Measurements from ENCODE around the gene OR4M1. TPM values are rescaled to one million over a fixed set of nuclear protein-coding genes. Genes with fewer than 3 reads are reported as not detected.
"Not testable (repeated sequence)": the region's sequence is repeated elsewhere in the genome, so short reads cannot be mapped to it uniquely, and the experiment has no call there.

Gene OR4M1, protein sequence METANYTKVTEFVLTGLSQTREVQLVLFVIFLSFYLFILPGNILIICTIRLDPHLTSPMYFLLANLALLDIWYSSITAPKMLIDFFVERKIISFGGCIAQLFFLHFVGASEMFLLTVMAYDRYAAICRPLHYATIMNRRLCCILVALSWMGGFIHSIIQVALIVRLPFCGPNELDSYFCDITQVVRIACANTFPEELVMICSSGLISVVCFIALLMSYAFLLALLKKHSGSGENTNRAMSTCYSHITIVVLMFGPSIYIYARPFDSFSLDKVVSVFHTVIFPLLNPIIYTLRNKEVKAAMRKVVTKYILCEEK
- total RNA-seq (not detected), polyA plus RNA-seq (not detected)
- long read RNA-seq, donor 1, result 0 reads
- long read RNA-seq, donor 2, result 0 reads
- long read RNA-seq, donor 3, result 0 reads
- long read RNA-seq, donor 4, result 0 reads
- long read RNA-seq, donor 5, result 0 reads
- long read RNA-seq, donor 6, result 0 reads
- long read RNA-seq, donor 7, result 0 reads
- long read RNA-seq, donor 8, result 0 reads
- long read RNA-seq, donor 9, result 0 reads
- long read RNA-seq, donor 10, partial matches to known transcripts, result 0 of 1 reads
- long read RNA-seq, donor 10, other reads (novel, unspliced or antisense), result 0 of 1 reads

DNA sequence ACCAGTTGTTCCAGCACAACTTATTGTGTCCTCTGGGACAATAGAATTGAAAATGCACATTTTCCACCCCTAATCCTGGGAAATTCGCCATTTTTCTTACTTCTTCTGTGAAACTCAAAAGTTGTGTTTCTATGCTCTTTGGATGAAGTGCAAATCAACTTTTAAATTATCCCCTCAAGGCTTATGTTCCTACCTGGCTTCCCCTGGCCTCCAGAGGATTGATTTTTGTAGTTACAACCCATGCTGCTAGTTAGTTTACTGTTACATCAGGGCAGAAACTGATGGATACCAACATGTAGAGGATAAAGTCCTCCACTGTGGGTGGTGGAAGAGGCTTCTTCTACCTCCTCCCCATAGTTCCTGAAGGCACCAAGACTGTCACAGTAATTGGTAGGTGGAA, at the start of gene OR4M1:
Gene OR4M1 (plus strand): TSS at position 301 of the 400 bp plus-strand sequence. CDS start 6,819 bp downstream, outside the sequence.
- H3K36me3 ChIP-seq (ENCODE audit: control insufficient read depth in 2 of 2, insufficient read depth in 2 of 2, low read length in 1 of 2); H3K27ac ChIP-seq (ENCODE audit: low read depth in 1 of 2, low read length in 1 of 2); H3K4me3 ChIP-seq (ENCODE audit: low read length in 2 of 2); H3K4me1 ChIP-seq (ENCODE audit: control insufficient read depth in 2 of 2, insufficient read depth in 2 of 2, low read length in 2 of 2); H3K9me3 ChIP-seq (ENCODE audit: control insufficient read depth in 2 of 2, insufficient read depth in 1 of 2, low read length in 1 of 2); H3K27me3 ChIP-seq (ENCODE audit: control insufficient read depth in 2 of 2, insufficient read depth in 1 of 2, low read length in 1 of 2); DNase-seq (ENCODE audit: low read depth in 6 of 9, low spot score in 9 of 9): not testable (repeated sequence)
- WGBS, result 10% methylated on average over 1 of the region's 1 CpG

DNA sequence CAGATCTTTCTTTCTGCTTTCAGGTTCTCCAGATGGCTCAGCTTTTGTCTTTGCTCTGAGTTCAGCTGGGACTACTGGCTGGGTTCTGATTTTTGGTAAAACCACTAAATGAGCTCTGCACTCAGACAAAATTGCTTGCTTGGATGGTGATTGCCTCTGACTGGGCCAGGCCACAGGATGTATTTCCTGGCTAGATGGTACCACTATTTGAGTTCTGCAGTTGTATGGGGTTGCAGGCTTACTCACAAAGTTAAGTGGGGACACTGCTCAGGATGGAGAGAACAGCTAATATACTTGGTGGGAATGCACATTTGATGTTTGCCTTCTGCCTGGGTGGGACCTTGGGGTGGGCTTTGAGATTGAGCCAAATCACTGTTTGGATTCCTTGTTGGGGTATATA, 43.9 kb upstream of the OR4M1 start:
- H3K36me3 ChIP-seq (ENCODE audit: control insufficient read depth in 2 of 2, insufficient read depth in 2 of 2, low read length in 1 of 2), result no peaks in the 10 kb centered on the region
- no peak overlapping the region for H3K4me3 ChIP-seq (ENCODE audit: low read length in 2 of 2)
- no peaks in the 10 kb centered on the region for H3K27me3 ChIP-seq (ENCODE audit: control insufficient read depth in 2 of 2, insufficient read depth in 1 of 2, low read length in 1 of 2)
- no peak overlapping the region for H3K27ac ChIP-seq (ENCODE audit: low read depth in 1 of 2, low read length in 1 of 2)
- DNase-seq (ENCODE audit: low read depth in 6 of 9, low spot score in 9 of 9), result no peak
- H3K4me1 ChIP-seq (ENCODE audit: control insufficient read depth in 2 of 2, insufficient read depth in 2 of 2, low read length in 2 of 2), result no peaks in the 10 kb centered on the region
- H3K9me3 ChIP-seq (ENCODE audit: control insufficient read depth in 2 of 2, insufficient read depth in 1 of 2, low read length in 1 of 2), result no peaks in the 10 kb centered on the region

DNA sequence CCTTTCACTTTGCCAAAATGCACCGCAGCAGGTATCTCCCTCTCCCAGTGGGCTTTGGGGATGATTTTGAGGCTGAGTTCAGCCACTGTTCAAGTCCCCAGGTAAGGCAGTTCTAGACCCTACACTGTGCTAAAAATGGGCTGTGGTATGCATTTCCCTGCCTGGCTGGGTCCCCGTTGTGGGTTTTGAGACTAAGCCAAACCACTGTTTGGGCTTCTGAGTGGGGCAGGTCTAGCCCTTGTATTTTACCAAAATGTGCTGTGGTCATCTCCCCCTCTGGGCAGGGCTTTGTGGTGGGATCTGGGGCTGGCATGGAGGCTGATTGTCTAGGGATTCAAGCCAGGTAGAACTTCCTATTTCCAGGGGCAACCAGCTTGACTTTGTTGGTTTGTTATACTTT, 43.5 kb upstream of the OR4M1 start:
- Histone ChIP-seq H3K36me3 (ENCODE audit: control insufficient read depth in 2 of 2, insufficient read depth in 2 of 2, low read length in 1 of 2) (no peaks in the 10 kb centered on the region), H3K27ac (ENCODE audit: low read depth in 1 of 2, low read length in 1 of 2) (no peak overlapping the region), H3K9me3 (ENCODE audit: control insufficient read depth in 2 of 2, insufficient read depth in 1 of 2, low read length in 1 of 2) (no peaks in the 10 kb centered on the region), H3K4me1 (ENCODE audit: control insufficient read depth in 2 of 2, insufficient read depth in 2 of 2, low read length in 2 of 2) (no peaks in the 10 kb centered on the region), H3K4me3 (ENCODE audit: low read length in 2 of 2) (no peak overlapping the region), H3K27me3 (ENCODE audit: control insufficient read depth in 2 of 2, insufficient read depth in 1 of 2, low read length in 1 of 2) (no peaks in the 10 kb centered on the region)
- DNase-seq (ENCODE audit: low read depth in 6 of 9, low spot score in 9 of 9), result no peak
- 70% methylated on average over 2 of the region's 2 CpGs for WGBS

DNA sequence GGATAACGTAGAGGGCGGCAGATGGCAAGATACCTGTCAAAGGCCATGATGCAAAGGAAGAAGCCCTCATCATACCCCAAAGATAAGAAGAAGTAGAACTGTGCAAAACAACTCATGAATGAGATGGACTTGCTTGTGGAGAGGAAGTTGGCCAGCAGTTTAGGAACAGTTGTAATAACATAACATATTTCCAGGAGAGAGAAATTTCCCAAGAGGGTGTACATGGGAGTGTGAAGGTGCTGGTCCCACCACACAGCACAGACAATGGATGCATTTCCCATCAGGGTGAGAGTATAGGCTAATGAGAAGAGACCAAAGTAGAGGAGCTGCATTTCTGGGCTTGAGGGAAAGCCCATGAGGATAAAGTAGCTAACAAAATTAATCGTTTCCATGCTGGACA, 39.4 kb upstream of the OR4M1 start:
- H3K27ac ChIP-seq (ENCODE audit: low read depth in 1 of 2, low read length in 1 of 2); H3K36me3 ChIP-seq (ENCODE audit: control insufficient read depth in 2 of 2, insufficient read depth in 2 of 2, low read length in 1 of 2); H3K9me3 ChIP-seq (ENCODE audit: control insufficient read depth in 2 of 2, insufficient read depth in 1 of 2, low read length in 1 of 2); H3K4me1 ChIP-seq (ENCODE audit: control insufficient read depth in 2 of 2, insufficient read depth in 2 of 2, low read length in 2 of 2); H3K27me3 ChIP-seq (ENCODE audit: control insufficient read depth in 2 of 2, insufficient read depth in 1 of 2, low read length in 1 of 2); H3K4me3 ChIP-seq (ENCODE audit: low read length in 2 of 2); DNase-seq (ENCODE audit: low read depth in 6 of 9, low spot score in 9 of 9): not testable (repeated sequence)
- 88% methylated on average over 3 of the region's 3 CpGs for WGBS

DNA sequence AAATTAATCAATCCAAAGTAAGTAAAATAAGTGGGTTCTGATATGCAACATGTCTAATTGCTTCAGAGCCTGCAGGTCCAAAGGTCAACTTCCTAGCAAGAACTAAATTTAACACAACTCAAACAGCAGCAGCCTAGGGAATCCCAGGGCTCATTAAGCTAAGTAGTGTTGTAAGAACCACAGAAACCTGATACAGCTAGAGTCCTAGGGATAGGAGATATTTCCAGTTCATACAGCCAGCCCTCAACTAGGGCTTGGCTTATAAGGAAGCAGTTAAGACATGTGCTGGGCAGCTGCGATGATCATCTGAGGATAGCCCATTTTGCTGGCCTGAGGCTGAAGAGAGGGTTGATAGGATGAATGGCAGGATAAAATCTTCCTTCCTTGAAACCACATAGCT, 30.0 kb upstream of the OR4M1 start, which contains the start of gene OR4Q3:
Gene OR4Q3 (plus strand): TSS at position 316 of the 400 bp plus-strand sequence.
- no peaks in the 10 kb centered on the region for H3K9me3 ChIP-seq (ENCODE audit: control insufficient read depth in 2 of 2, insufficient read depth in 1 of 2, low read length in 1 of 2)
- DNase-seq (ENCODE audit: low read depth in 6 of 9, low spot score in 9 of 9), result no peak
- no peak within 1 kb of the TSS for H3K4me3 ChIP-seq (ENCODE audit: low read length in 2 of 2)
- no peaks in the 10 kb centered on the region for H3K4me1 ChIP-seq (ENCODE audit: control insufficient read depth in 2 of 2, insufficient read depth in 2 of 2, low read length in 2 of 2)
- no peak within 1 kb of the TSS for H3K27ac ChIP-seq (ENCODE audit: low read depth in 1 of 2, low read length in 1 of 2)
- H3K36me3 ChIP-seq (ENCODE audit: control insufficient read depth in 2 of 2, insufficient read depth in 2 of 2, low read length in 1 of 2), result no peaks in the 10 kb centered on the region
- no peaks in the 10 kb centered on the region for H3K27me3 ChIP-seq (ENCODE audit: control insufficient read depth in 2 of 2, insufficient read depth in 1 of 2, low read length in 1 of 2)
- 96% methylated on average over 1 of the region's 1 CpG for WGBS

DNA sequence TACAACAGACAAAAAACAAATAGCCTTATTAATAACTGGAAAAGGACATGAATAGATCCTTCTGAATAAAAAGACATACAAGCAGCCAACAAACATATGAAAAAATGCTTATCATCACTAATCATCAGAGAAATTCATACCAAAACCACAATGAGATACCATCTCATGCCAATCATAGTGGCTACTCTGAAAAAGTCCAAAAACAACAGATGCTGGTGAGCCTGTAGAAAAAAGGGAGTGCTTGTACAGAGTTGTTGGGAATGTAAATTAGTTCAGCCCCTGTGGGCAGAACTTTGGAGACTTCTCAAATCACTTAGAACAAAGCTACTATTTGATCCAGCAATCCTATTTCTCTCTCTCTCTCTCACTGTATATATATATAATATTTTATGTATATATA, 21.0 kb upstream of the OR4M1 start:
- not testable (repeated sequence) for H3K27ac ChIP-seq (ENCODE audit: low read depth in 1 of 2, low read length in 1 of 2); H3K9me3 ChIP-seq (ENCODE audit: control insufficient read depth in 2 of 2, insufficient read depth in 1 of 2, low read length in 1 of 2); H3K4me1 ChIP-seq (ENCODE audit: control insufficient read depth in 2 of 2, insufficient read depth in 2 of 2, low read length in 2 of 2); H3K4me3 ChIP-seq (ENCODE audit: low read length in 2 of 2); H3K36me3 ChIP-seq (ENCODE audit: control insufficient read depth in 2 of 2, insufficient read depth in 2 of 2, low read length in 1 of 2); H3K27me3 ChIP-seq (ENCODE audit: control insufficient read depth in 2 of 2, insufficient read depth in 1 of 2, low read length in 1 of 2); DNase-seq (ENCODE audit: low read depth in 6 of 9, low spot score in 9 of 9)

DNA sequence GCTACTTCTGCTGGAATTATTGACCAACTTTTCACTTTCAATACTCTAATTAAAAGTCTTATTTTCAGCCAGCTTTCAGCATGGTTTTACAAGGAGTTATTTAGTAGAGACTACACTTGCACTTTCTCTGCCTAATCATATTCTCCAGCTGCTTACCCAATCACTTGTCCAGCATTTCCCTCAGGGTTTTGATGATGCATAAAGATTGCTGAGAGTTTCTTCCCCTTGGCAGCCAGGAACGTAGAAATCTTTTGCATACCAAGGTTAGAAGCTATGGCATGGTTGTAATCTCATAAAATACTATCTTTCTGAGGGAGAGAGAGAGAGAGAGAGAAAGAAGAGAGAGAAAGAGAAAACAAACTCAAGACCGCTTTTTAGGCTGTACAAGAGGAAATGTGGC, 19.1 kb upstream of the OR4M1 start:
- Histone ChIP-seq H3K9me3 (ENCODE audit: control insufficient read depth in 2 of 2, insufficient read depth in 1 of 2, low read length in 1 of 2) (no peaks in the 10 kb centered on the region), H3K4me1 (ENCODE audit: control insufficient read depth in 2 of 2, insufficient read depth in 2 of 2, low read length in 2 of 2) (no peaks in the 10 kb centered on the region), H3K36me3 (ENCODE audit: control insufficient read depth in 2 of 2, insufficient read depth in 2 of 2, low read length in 1 of 2) (no peaks in the 10 kb centered on the region), H3K4me3 (ENCODE audit: low read length in 2 of 2) (no peak overlapping the region), H3K27ac (ENCODE audit: low read depth in 1 of 2, low read length in 1 of 2) (no peak overlapping the region), H3K27me3 (ENCODE audit: control insufficient read depth in 2 of 2, insufficient read depth in 1 of 2, low read length in 1 of 2) (no peaks in the 10 kb centered on the region)
- 30% methylated on average over 2 of the region's 2 CpGs for WGBS
- no peak for DNase-seq (ENCODE audit: low read depth in 6 of 9, low spot score in 9 of 9)

DNA sequence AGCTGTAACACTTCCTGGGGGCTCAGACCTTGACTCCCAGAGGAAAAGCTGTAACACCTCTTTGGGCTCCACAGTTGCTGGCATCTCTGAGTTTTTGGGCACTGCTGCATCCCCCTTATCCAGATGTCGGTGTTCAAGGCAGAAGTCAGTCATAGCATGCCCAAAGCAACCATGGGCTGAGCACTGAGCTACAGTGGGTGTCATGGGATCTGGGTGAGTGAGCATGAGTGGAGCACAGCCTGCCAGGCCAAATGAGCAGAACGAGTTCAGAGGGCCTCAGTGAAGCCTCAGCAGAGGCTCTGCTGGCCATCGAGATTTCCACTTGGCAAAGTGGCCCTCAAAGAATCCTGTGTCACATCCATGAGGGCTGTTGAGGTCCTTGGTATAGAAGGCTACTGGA, 1.8 kb upstream of the OR4M1 start:
- not testable (repeated sequence) for H3K27ac ChIP-seq (ENCODE audit: low read depth in 1 of 2, low read length in 1 of 2); H3K27me3 ChIP-seq (ENCODE audit: control insufficient read depth in 2 of 2, insufficient read depth in 1 of 2, low read length in 1 of 2); H3K9me3 ChIP-seq (ENCODE audit: control insufficient read depth in 2 of 2, insufficient read depth in 1 of 2, low read length in 1 of 2); H3K36me3 ChIP-seq (ENCODE audit: control insufficient read depth in 2 of 2, insufficient read depth in 2 of 2, low read length in 1 of 2); H3K4me1 ChIP-seq (ENCODE audit: control insufficient read depth in 2 of 2, insufficient read depth in 2 of 2, low read length in 2 of 2); DNase-seq (ENCODE audit: low read depth in 6 of 9, low spot score in 9 of 9); H3K4me3 ChIP-seq (ENCODE audit: low read length in 2 of 2)
- 66% methylated on average over 3 of the region's 3 CpGs for WGBS

DNA sequence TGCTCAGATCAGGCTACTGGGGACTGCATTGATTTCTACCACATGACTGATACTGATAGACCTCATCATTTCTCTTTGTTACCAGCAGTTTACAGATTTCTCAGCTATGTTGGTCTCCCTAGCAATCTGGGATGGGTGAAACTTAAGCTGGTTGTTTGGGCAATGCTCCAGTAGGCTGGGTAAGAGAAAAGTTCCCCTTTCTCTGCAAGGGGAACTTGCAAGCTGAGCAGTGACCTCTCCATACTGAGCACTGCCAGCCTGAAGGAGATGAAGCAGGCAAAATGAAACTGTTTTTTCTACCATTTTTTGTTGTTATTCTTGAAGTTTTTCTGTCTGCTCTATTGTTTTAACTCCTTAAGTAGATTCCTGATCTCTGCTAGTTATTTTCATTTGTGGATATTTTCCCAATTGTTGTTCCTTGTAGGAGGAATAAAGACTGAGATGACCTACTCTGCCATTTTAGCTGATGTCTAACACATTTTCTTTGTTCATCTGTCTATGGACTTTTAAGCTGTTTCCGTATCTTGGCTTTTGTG, 1.3 kb upstream of the OR4M1 start:
- H3K4me1 ChIP-seq (ENCODE audit: control insufficient read depth in 2 of 2, insufficient read depth in 2 of 2, low read length in 2 of 2), result no peaks in the 10 kb centered on the region
- no peak overlapping the region for H3K27ac ChIP-seq (ENCODE audit: low read depth in 1 of 2, low read length in 1 of 2)
- peaks cover 0 to 2% of the 10 kb centered on the region in 2 donors for H3K9me3 ChIP-seq (ENCODE audit: control insufficient read depth in 2 of 2, insufficient read depth in 1 of 2, low read length in 1 of 2)
- DNase-seq (ENCODE audit: low read depth in 6 of 9, low spot score in 9 of 9), result no peak
- H3K27me3 ChIP-seq (ENCODE audit: control insufficient read depth in 2 of 2, insufficient read depth in 1 of 2, low read length in 1 of 2), result no peaks in the 10 kb centered on the region
- H3K4me3 ChIP-seq (ENCODE audit: low read length in 2 of 2), result no peak overlapping the region
- WGBS, result 93% methylated on average over 1 of the region's 1 CpG
- H3K36me3 ChIP-seq (ENCODE audit: control insufficient read depth in 2 of 2, insufficient read depth in 2 of 2, low read length in 1 of 2), result no peaks in the 10 kb centered on the region

Data from thymus (tissue), 14 donors.